ENCODE results near the gene CLDND2. TPM values are rescaled to one million over a fixed set of nuclear protein-coding genes. Genes with fewer than 3 reads are reported as not detected.

Gene CLDND2
- total RNA-seq, 4 donors from 2014 or later: not detected

GRCh38 chr19:51341976-51342580 lies 26.7 kb downstream of the CLDND2 start, which contains the start of gene VSIG10L:
VSIG10L (minus strand) TSS chr19:51342139; CDS start chr19:51342124, 15 bp downstream.
- TF ChIP-seq, protein P1, sequence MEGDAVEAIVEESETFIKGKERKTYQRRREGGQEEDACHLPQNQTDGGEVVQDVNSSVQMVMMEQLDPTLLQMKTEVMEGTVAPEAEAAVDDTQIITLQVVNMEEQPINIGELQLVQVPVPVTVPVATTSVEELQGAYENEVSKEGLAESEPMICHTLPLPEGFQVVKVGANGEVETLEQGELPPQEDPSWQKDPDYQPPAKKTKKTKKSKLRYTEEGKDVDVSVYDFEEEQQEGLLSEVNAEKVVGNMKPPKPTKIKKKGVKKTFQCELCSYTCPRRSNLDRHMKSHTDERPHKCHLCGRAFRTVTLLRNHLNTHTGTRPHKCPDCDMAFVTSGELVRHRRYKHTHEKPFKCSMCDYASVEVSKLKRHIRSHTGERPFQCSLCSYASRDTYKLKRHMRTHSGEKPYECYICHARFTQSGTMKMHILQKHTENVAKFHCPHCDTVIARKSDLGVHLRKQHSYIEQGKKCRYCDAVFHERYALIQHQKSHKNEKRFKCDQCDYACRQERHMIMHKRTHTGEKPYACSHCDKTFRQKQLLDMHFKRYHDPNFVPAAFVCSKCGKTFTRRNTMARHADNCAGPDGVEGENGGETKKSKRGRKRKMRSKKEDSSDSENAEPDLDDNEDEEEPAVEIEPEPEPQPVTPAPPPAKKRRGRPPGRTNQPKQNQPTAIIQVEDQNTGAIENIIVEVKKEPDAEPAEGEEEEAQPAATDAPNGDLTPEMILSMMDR (IDR thresholded peaks at IDR 0.05): no peak
- ATAC-seq (ENCODE audit: low FRiP score): no peak
- DNase-seq (ENCODE audit: low spot score): no peak

GRCh38 chr19:51341066-51341465 lies 27.7 kb downstream of the CLDND2 start:
- TF ChIP-seq, protein P1 (IDR thresholded peaks at IDR 0.05): no peak
- ATAC-seq (ENCODE audit: low FRiP score): no peak
- DNase-seq (ENCODE audit: low spot score): no peak

DNA sequence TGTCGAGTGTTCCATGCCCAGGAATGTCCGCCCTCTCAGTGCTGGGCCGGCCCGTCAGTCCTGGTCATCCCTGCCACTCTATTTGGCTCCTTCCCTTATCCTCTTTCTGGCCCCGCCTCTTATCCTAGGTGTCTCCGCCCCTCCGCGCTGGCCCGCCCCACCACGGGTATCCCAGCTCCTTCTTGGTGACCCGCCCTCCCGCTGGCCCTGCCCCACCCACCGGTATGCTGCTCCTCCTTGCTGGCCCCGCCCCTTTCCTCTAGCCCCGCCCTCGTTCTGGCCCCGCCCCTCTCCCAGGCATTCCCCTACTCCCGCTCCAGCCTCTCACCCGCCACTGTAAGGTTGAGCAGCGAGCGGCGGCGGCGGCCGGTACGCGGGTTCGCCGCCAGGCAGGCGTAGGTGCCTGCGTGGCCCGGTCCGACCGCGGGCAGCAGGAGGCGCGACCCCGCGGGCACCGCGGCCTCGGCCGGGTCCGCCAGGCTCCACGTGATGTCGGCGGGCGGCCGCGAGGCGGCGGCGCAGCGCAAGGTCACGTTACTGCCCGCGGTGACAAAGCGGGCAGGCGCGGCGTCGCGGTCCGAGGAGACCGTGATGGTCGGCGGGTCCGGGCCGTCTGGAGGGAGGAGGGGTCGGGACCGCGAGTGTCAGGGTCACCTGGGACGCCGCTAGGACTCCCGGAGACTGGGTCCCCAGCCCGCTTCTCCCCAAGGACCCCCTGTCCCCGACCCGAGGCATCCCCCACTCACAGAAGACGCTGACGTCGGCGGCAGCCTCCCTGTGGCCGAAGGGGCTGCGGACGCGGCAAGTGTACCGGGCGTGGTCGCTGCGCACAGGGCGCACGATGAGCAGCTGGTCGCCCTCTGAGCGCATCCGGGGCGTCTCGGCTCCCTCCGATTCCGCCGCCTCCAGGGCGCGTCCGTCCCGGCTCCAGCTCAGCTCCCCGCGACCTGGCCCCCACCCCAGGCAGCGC lies 28.8 kb downstream of the CLDND2 start:
- TF ChIP-seq, protein P1 (IDR thresholded peaks at IDR 0.05): no peak
- DNase-seq (ENCODE audit: low spot score): peak; percentile 96
- peak; percentile 92 for ATAC-seq (ENCODE audit: low FRiP score)

GRCh38 chr19:51339313-51339686 lies 29.5 kb downstream of the CLDND2 start:
- TF ChIP-seq, protein P1 (IDR thresholded peaks at IDR 0.05): no peak
- no peak for ATAC-seq (ENCODE audit: low FRiP score)
- DNase-seq (ENCODE audit: low spot score): no peak

- peak; percentile 69 for ATAC-seq (ENCODE audit: low FRiP score)
- DNase-seq (ENCODE audit: low spot score): peak; percentile 68
- TF ChIP-seq, protein P1 (IDR thresholded peaks at IDR 0.05): peak in 1 of 3 donors; percentile 2
Observed at GRCh38 chr19:51338563-51339312, 30.1 kb downstream of the CLDND2 start.

DNA sequence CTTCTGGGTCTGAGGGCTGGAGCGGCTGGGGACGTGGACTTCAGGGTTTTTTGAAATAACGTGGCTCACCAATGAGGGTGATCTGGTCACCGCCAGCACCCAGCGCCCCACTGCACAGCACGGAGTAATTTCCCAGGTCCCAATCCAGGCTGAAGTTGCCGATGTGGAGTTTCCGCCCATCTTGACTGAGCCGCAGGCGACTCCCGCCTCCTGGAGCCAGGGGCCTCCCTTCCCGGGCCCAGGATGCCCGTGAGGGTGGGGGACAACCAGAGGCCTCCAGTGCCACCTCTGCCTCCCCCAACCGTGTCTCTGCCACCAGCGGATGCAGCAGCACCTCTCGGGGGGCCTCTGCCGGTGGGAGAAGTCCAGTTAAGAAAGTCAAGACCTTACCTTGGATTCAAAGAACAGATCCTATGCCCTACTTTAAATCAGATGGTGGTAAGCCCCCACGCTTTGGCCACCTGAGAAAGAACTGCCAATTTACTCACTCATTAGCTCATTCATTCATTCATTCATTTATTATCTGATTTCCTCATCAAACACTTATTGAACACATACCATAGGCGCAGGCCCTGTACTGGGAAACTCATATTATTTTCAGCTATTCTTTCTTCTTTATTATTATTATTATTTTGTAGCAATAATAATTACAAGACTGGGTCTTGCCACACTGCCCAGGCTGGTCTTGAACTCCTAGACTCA lies 30.8 kb downstream of the CLDND2 start:
- TF ChIP-seq, protein P1 (IDR thresholded peaks at IDR 0.05): no peak
- DNase-seq (ENCODE audit: low spot score) (no peak), ATAC-seq (ENCODE audit: low FRiP score) (no peak)

Data from omental fat pad (tissue), 4 donors.